NCI-H226 (cell line): ENCODE measurements around the gene CCDC194.
"Not testable (repeated sequence)": the region's sequence is repeated elsewhere in the genome, so short reads cannot be mapped to it uniquely, and the experiment has no call there.

ENCODE experiments used
- DNase-seq: peaks from one replicate; pipeline ENCODE4 v3.0.0-alpha.2; 2015

Gene CCDC194

GRCh38 chr19:17365361-17365760, 28.6 kb downstream of the CCDC194 start:
- DNase-seq, result no peak

GRCh38 chr19:17363852-17364605, 30.0 kb downstream of the CCDC194 start:
- not testable (repeated sequence) for DNase-seq

- DNase-seq, result no peak
Observed at GRCh38 chr19:17359905-17360800, 33.8 kb downstream of the CCDC194 start.

- DNase-seq, result no peak
Observed at GRCh38 chr19:17358395-17358794, 35.6 kb downstream of the CCDC194 start.

DNA sequence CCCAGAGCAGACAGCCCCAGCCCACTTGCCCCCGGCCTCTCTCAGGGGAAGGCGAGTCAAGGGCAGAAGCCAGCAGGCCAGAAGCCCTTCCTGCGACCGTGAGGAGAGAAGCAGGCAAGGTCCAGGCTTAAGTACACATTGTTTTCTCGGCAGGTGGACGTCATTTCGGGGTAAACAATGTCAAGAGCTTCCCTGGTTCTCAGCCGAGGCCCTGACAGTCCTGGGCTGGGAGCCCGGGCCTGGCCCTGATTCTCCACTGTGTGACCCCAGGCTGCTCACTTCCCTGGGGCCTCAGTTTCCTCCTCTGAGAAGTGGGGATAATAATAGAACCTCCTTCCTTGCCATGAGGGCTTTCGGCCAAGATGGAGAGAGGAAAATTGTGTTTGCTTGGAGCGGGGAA, 36.3 kb downstream of the CCDC194 start:
- no peak for DNase-seq

- DNase-seq, result no peak
Observed at GRCh38 chr19:17357078-17357666, 36.8 kb downstream of the CCDC194 start.

GRCh38 chr19:17353386-17353785, 40.6 kb downstream of the CCDC194 start:
- DNase-seq, result no peak

GRCh38 chr19:17352608-17353280, 41.3 kb downstream of the CCDC194 start:
- no peak for DNase-seq

GRCh38 chr19:17351815-17352435, 42.1 kb downstream of the CCDC194 start:
- DNase-seq, result no peak

DNA sequence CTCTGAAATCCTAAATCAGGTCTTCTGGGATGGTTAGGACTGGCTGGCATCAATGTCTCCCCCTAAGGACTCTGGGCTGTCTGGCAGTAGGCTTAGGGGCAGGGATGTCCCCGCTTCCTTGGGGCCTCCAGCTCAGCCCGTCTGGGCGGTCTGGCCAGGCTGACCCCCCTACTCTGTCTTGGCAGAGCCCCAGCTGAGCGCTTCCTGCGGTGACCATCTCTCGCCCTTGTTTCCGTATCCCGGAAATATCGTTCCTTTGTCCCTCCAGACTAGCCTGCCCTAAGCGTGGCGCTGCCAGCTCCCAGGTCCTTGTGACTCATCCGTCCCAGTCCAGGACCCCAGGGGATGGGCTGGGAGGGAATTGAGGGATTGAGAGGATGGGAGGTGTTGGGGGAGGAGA, 45.3 kb downstream of the CCDC194 start:
- no peak for DNase-seq

DNA sequence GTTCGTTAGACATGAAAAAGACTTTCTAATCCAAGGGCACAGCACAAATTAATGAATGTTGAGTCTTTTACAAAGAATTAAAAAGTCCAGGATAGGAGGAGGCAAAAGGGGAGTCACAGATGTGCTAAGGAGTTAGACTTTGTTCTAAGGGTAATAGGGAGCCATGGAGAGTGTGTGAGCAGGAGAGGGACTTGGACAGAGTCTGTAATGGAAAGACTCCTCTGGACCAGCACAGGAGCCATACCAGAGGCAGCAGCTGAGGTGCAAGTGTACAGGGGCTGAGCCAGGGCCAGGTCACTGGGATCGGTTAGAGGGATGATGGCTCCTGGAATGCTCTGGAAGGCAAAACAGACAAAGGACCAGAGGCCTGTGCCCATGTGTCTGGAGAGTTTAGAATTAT, 46.1 kb downstream of the CCDC194 start:
- no peak for DNase-seq

DNA sequence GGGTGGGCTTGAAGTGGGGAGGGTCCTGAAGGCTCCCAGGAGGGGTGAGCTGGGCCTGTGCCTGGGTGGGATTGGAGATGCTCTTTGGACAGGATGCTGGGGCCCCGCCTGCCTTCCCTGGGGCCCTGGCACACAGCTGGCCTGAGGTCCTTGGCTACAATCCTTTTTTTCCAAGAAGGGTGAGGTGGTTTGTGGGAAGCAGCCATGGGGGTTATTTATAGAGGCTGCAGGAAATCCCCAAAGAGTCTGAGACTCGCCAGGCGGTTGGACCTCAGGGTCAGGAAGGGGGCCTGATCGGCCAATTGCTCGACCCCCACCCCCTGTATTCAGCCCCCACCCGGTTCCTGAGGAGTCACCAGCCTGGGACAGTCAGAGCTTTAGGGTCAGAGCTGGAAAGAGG, 46.6 kb downstream of the CCDC194 start:
- no peak for DNase-seq

DNA sequence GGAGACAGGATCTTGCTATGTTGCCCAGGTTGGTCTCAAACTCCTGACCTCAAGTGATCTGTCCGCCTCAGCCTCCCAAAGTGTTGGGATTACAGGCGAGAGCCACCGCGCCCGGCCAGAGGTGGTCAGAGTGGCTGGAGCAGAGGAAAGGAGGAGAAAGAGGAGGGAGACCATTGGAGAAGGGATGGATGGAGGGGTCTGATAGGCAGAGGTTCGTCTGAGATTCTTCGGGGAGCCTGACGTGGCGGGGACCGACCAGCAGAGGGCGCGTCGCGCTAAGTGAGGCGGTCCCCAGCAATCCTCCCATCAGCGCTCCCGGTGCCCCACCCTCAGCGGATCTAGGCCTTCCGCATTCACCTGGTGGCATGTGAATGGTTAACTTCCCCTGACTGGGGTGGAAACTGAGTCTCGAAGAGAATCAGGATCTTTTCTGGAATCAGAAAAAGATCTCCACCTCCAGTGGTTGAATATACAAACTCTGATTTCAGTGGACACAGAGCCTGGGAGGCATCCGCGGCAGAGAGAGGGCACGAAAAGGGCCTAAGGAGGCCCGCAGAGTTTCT, 47.8 kb downstream of the CCDC194 start:
- DNase-seq, result peak; percentile 19

DNA sequence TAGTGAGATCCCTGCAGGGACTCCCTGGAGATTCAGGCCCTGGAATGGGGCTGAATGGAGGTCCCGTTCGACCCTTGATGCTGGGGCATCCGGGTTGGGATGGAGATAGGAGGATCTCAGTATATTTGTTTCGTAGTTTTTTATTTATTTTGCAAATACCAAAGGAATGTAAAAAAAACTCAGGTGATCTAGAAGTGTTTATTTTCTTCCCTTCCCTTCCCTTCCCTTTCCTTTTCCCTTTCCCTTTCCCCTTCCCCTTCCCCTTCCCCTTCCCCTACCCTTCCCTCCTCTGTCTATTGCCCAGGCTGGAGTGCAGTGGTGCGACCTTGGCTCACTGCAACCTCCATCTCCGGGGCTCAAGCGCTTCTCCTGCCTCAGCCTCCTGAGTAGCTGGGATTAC, 52.2 kb downstream of the CCDC194 start:
- DNase-seq, result no peak

- DNase-seq, result no peak
Observed at GRCh38 chr19:17341386-17341785, 52.6 kb downstream of the CCDC194 start.

GRCh38 chr19:17340871-17341357, 53.1 kb downstream of the CCDC194 start:
- no peak for DNase-seq
